Gastroesophageal sphincter (tissue), 3 donors: Measurements from ENCODE around the gene OR2M5.

Experiments used
- CTCF ChIP-seq, 4 experiments: fragments of 200-600 bp in 2 of 4; fragments of 450-650 bp in 2 of 4; sonication (generic) in 1 of 4; IDR thresholded peaks; one replicate each; pipeline ENCODE4 v1.5.1; 2017 to 2019; ENCODE audit warnings: antibody characterized with exemption in 4 of 4, mild to moderate bottlenecking in 2 of 4, moderate library complexity in 2 of 4
- EP300 ChIP-seq: sonication (generic); formaldehyde crosslinking; IDR thresholded peaks from one replicate; pipeline ENCODE4 v1.6.1; 2017; ENCODE audit warnings: antibody characterized with exemption, mild to moderate bottlenecking
- POLR2A ChIP-seq, 2 donors: fragments of 450-650 bp; IDR thresholded peaks; one replicate each; pipeline ENCODE4 v1.6.1; 2017; ENCODE audit warnings: antibody characterized with exemption in 2 of 2, mild to moderate bottlenecking in 2 of 2, moderate library complexity in 1 of 2

- TF ChIP-seq CTCF (IDR thresholded peaks at IDR 0.05) (no peak), POLR2A (IDR thresholded peaks at IDR 0.05) (no peak), EP300 (no peak)
Measured at GRCh38 chr1:248158758-248159157, 13.8 kb downstream of the OR2M5 start.
